H1 (cell line): ENCODE results near the gene NDRG2.

Source experiments
- HDAC2 ChIP-seq, 2 experiments: fragments of 300-600 bp in 1 of 2; sonication (generic) in 1 of 2; IDR thresholded peaks; 2 replicates each; pipeline ENCODE4 v1.6.1; 2011 to 2012; ENCODE audit warnings: low read depth in 2 of 2, low read length in 2 of 2, mild to moderate bottlenecking in 2 of 2, moderate library complexity in 2 of 2, borderline replicate concordance in 1 of 2, inconsistent platforms in 1 of 2
- POLR2A ChIP-seq, 2 experiments: IDR thresholded peaks; 1 replicate in 1 of 2; 2 replicates in 1 of 2; pipeline ENCODE4 v1.6.1; 2011; ENCODE audit warnings: low read depth in 2 of 2, low read length in 2 of 2, mild to moderate bottlenecking in 2 of 2; ENCODE audit errors: control extremely low read depth in 1 of 2
- POLR2AphosphoS5 ChIP-seq: IDR thresholded peaks from 2 replicates; pipeline ENCODE4 v1.6.1; 2011; ENCODE audit warnings: low read depth, low read length
- ZNF274 ChIP-seq: IDR thresholded peaks from 2 replicates; pipeline ENCODE4 v1.7.0; 2012; ENCODE audit warnings: low read length, borderline replicate concordance; ENCODE audit errors: extremely low read depth
- TF ChIP-seq, protein P1 (sequence below), 3 experiments: IDR thresholded peaks; 1 replicate in 2 of 3; 2 replicates in 1 of 3; pipeline versions ENCODE4 v1.5.1 to v1.6.1; 2011; ENCODE audit warnings: low read length in 3 of 3, mild to moderate bottlenecking in 3 of 3, inconsistent platforms in 2 of 3, low read depth in 1 of 3, moderate library complexity in 1 of 3; ENCODE audit not compliant: insufficient read depth in 1 of 3; ENCODE audit errors: control extremely low read depth in 1 of 3

- TF ChIP-seq, protein P1, sequence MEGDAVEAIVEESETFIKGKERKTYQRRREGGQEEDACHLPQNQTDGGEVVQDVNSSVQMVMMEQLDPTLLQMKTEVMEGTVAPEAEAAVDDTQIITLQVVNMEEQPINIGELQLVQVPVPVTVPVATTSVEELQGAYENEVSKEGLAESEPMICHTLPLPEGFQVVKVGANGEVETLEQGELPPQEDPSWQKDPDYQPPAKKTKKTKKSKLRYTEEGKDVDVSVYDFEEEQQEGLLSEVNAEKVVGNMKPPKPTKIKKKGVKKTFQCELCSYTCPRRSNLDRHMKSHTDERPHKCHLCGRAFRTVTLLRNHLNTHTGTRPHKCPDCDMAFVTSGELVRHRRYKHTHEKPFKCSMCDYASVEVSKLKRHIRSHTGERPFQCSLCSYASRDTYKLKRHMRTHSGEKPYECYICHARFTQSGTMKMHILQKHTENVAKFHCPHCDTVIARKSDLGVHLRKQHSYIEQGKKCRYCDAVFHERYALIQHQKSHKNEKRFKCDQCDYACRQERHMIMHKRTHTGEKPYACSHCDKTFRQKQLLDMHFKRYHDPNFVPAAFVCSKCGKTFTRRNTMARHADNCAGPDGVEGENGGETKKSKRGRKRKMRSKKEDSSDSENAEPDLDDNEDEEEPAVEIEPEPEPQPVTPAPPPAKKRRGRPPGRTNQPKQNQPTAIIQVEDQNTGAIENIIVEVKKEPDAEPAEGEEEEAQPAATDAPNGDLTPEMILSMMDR (IDR thresholded peaks at IDR 0.05; ENCODE audit: control extremely low read depth in 1 of 3, insufficient read depth in 1 of 3, low read depth in 1 of 3, low read length in 3 of 3): no peak
- no peak for TF ChIP-seq POLR2A (IDR thresholded peaks at IDR 0.05; ENCODE audit: control extremely low read depth in 1 of 2, low read depth in 2 of 2, low read length in 2 of 2)
- no peak for TF ChIP-seq POLR2AphosphoS5
- no peak for TF ChIP-seq HDAC2 (IDR thresholded peaks at IDR 0.05; ENCODE audit: borderline replicate concordance in 1 of 2, low read depth in 2 of 2, low read length in 2 of 2)
- TF ChIP-seq ZNF274: no peak
Measured at GRCh38 chr14:21034707-21035106, 9.8 kb upstream of the NDRG2 start, which contains the start of gene RNASE13.
